Effector memory CD8-positive, alpha-beta T cell (primary cell): ENCODE measurements around the gene THEM4.
"Not testable (repeated sequence)": the region's sequence is repeated elsewhere in the genome, so short reads cannot be mapped to it uniquely, and the experiment has no call there.

Experiments used
- ATAC-seq: fragments of 150-1000 bp; cut with Tn5 transposase; replicated peaks from 2 replicates; pipeline ENCODE4 v1.10.0; 2021; ENCODE audit warnings: mild to moderate bottlenecking, moderate library complexity
- DNase-seq, 3 experiments: peaks; one replicate each; pipeline ENCODE4 v3.0.0; 2021
- H3K27ac Mint-ChIP-seq, 2 donors: one replicate each; pipeline ENCODE4 v1.8.0; 2022; ENCODE audit warnings: mild to moderate bottlenecking in 2 of 2, mixed read lengths in 2 of 2, moderate library complexity in 2 of 2
- H3K27me3 Mint-ChIP-seq, 2 donors: one replicate each; pipeline ENCODE4 v1.8.0; 2022; ENCODE audit warnings: mixed read lengths in 2 of 2
- H3K36me3 Mint-ChIP-seq: one replicate; pipeline ENCODE4 v1.8.0; 2022; ENCODE audit warnings: mild to moderate bottlenecking, moderate library complexity, mixed read lengths; ENCODE audit not compliant: insufficient read depth
- H3K4me1 Mint-ChIP-seq, 2 donors: one replicate each; pipeline ENCODE4 v1.8.0; 2022; ENCODE audit warnings: low read depth in 2 of 2, mixed read lengths in 2 of 2
- H3K4me3 Mint-ChIP-seq, 2 donors: one replicate each; pipeline ENCODE4 v1.8.0; 2022; ENCODE audit warnings: mild to moderate bottlenecking in 2 of 2, mixed read lengths in 2 of 2, moderate library complexity in 2 of 2
- H3K9me3 Mint-ChIP-seq, 2 donors: one replicate each; pipeline ENCODE4 v1.8.0; 2022; ENCODE audit warnings: mixed read lengths in 2 of 2

THEM4 gene

GRCh38 chr1:151897991-151898431, 11.3 kb downstream of the THEM4 start:
- no peaks in the 10 kb centered on the region for H3K27me3 Mint-ChIP-seq
- ATAC-seq: no peak

DNA sequence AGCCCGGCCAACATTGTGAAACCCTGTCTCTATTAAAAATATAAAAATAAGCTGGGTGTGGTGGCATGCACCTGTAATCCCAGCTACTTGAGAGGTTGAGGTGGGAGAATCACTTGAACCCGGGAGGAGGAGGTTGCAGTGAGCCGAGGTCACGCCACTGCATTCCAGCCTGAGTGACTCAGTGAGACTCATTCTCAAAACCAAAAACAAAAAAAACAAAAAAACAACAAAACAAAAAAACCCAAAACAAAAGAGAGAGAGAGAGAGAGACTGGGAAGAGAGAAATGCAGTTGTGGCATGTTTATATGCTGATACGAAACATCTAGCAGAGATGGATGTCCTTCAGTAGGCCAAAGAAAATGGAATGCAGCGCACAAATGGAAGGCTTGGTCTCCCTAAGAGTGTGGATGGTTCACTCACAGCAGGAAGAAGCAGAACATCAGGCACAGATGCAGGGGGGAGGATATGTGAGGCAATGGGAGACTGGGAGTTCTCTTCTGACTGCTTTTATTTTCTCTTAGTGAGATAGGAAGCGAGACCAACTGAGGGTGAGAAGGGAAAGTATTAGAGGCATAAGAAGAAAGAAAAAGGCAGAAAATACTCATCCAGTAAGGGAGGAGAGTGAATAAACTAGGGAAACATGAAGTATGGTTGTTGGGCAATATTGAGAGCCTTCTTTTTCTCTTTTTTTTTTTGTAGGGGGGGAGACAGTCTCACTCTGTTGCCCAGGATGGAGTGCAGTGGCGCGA, 16.0 kb downstream of the THEM4 start:
- peak overlapping the region; percentile 44 to 79 for H3K27ac Mint-ChIP-seq
- peaks cover 37% of the 10 kb centered on the region for H3K36me3 Mint-ChIP-seq
- H3K27me3 Mint-ChIP-seq: no peaks in the 10 kb centered on the region
- no peak overlapping the region for H3K4me3 Mint-ChIP-seq
- H3K9me3 Mint-ChIP-seq: no peaks in the 10 kb centered on the region
- no peak for ATAC-seq
- H3K4me1 Mint-ChIP-seq: peaks cover 24 to 41% of the 10 kb centered on the region in 2 donors
- DNase-seq: no peak

More at GRCh38 chr1:151897991-151898431, 11.3 kb downstream of the THEM4 start:
- Mint-ChIP-seq H3K9me3 (peaks cover 6 to 11% of the 10 kb centered on the region in 2 donors), H3K27ac (peak overlapping the region; percentile 91 to 93), H3K4me1 (peaks cover 39% of the 10 kb centered on the region in 2 donors), H3K36me3 (peaks cover 24% of the 10 kb centered on the region), H3K4me3 (peak overlapping the region; percentile 70 to 74)
- DNase-seq: no peak

- Mint-ChIP-seq H3K36me3 (peaks cover 37% of the 10 kb centered on the region), H3K27me3 (no peaks in the 10 kb centered on the region), H3K4me1 (peaks cover 13 to 31% of the 10 kb centered on the region in 2 donors), H3K27ac (peak overlapping the region; percentile 55 to 79), H3K4me3 (no peak overlapping the region), H3K9me3 (no peaks in the 10 kb centered on the region)
- DNase-seq (no peak), ATAC-seq (peak; percentile 26)
Observed at GRCh38 chr1:151892190-151892589, 17.1 kb downstream of the THEM4 start.

- H3K27ac Mint-ChIP-seq: peak overlapping the region; percentile 55 to 79
- ATAC-seq: no peak
- no peak for DNase-seq
- no peaks in the 10 kb centered on the region for H3K27me3 Mint-ChIP-seq
- H3K4me1 Mint-ChIP-seq: peaks cover 9 to 27% of the 10 kb centered on the region in 2 donors
- H3K4me3 Mint-ChIP-seq: peak overlapping the region in 1 of 2 donors; percentile 6
- H3K9me3 Mint-ChIP-seq: no peaks in the 10 kb centered on the region
- H3K36me3 Mint-ChIP-seq: peaks cover 37% of the 10 kb centered on the region
Observed at GRCh38 chr1:151891512-151891911, 17.8 kb downstream of the THEM4 start.

- H3K27me3 Mint-ChIP-seq: no peaks in the 10 kb centered on the region
- no peak overlapping the region for H3K4me3 Mint-ChIP-seq
- H3K36me3 Mint-ChIP-seq: peaks cover 26% of the 10 kb centered on the region
Observed at GRCh38 chr1:151888972-151889570, 20.2 kb downstream of the THEM4 start.

GRCh38 chr1:151887028-151887427, 22.3 kb downstream of the THEM4 start:
- H3K9me3 Mint-ChIP-seq: no peaks in the 10 kb centered on the region
- no peaks in the 10 kb centered on the region for H3K27me3 Mint-ChIP-seq
- ATAC-seq (no peak), DNase-seq (no peak)
- no peak overlapping the region for H3K4me3 Mint-ChIP-seq
- peaks cover 9% of the 10 kb centered on the region for H3K36me3 Mint-ChIP-seq
- H3K27ac Mint-ChIP-seq: no peak overlapping the region
- H3K4me1 Mint-ChIP-seq: peaks cover 6 to 16% of the 10 kb centered on the region in 2 donors

More at GRCh38 chr1:151888972-151889570, 20.2 kb downstream of the THEM4 start:
- ATAC-seq (peak; percentile 45), DNase-seq (no peak)
- Mint-ChIP-seq H3K4me1 (peaks cover 6 to 24% of the 10 kb centered on the region in 2 donors), H3K9me3 (no peaks in the 10 kb centered on the region), H3K27ac (no peak overlapping the region)

GRCh38 chr1:151885479-151885878, 23.8 kb downstream of the THEM4 start:
- DNase-seq (no peak), ATAC-seq (no peak)
- H3K27me3 Mint-ChIP-seq: no peaks in the 10 kb centered on the region
- peaks cover 2 to 4% of the 10 kb centered on the region in 2 donors for H3K4me1 Mint-ChIP-seq
- no peak overlapping the region for H3K4me3 Mint-ChIP-seq
- peak overlapping the region in 1 of 2 donors; percentile 15 for H3K27ac Mint-ChIP-seq
- H3K36me3 Mint-ChIP-seq: peaks cover 2% of the 10 kb centered on the region
- H3K9me3 Mint-ChIP-seq: no peaks in the 10 kb centered on the region

DNA sequence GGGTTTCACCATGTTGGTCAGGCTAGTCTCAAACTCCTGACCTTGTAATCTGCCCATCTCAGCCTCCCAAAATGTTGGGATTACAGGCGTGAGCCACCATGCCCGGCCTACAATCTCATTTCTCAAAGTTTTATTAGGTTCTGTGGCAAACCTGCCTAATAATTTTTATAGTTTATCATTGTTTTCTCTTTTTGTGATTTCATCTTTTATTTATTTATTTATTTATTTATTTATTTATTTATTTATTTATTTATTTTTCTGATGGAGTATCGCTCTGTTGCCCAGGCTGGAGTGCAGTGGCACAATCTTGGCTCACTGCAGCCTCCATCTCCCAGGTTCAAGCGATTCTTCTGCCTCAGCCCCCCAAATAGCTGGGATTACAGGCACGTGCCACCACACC, 24.4 kb downstream of the THEM4 start:
- DNase-seq, ATAC-seq, H3K4me1 Mint-ChIP-seq: not testable (repeated sequence)

DNA sequence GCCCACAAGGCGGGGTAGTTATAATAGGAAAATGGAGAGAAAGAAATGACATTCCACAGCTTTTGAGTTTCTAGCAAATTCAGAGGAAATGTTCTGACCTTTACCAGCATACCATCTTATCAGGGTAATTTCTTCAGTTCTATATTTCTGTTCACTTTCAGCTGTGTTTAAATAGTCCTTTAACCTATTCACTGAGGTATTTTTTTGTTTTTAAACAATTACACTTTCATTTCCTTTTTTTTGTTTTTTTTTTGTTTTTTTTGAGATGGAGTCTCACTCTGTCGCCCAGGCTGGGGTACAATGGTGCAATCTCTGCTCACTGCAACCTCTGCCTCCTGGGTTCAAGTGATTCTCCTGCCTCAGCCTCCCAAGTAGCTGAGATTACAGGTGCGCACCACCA, 24.9 kb downstream of the THEM4 start:
- H3K27me3 Mint-ChIP-seq, H3K36me3 Mint-ChIP-seq, ATAC-seq, H3K27ac Mint-ChIP-seq, H3K9me3 Mint-ChIP-seq, DNase-seq, H3K4me3 Mint-ChIP-seq, H3K4me1 Mint-ChIP-seq: not testable (repeated sequence)

More for the DNA sequence above, 24.4 kb downstream of the THEM4 start:
- H3K4me3 Mint-ChIP-seq, H3K27me3 Mint-ChIP-seq, H3K36me3 Mint-ChIP-seq, H3K9me3 Mint-ChIP-seq: not testable (repeated sequence)
- H3K27ac Mint-ChIP-seq: peak overlapping the region in 1 of 2 donors; percentile 15

- not testable (repeated sequence) for DNase-seq, H3K4me3 Mint-ChIP-seq, H3K36me3 Mint-ChIP-seq, H3K27me3 Mint-ChIP-seq, H3K9me3 Mint-ChIP-seq, H3K4me1 Mint-ChIP-seq, ATAC-seq, H3K27ac Mint-ChIP-seq
Observed at GRCh38 chr1:151883898-151884297, 25.4 kb downstream of the THEM4 start.

GRCh38 chr1:151882918-151883317, 26.4 kb downstream of the THEM4 start:
- not testable (repeated sequence) for H3K27me3 Mint-ChIP-seq, H3K4me3 Mint-ChIP-seq, H3K27ac Mint-ChIP-seq, DNase-seq, H3K4me1 Mint-ChIP-seq, H3K36me3 Mint-ChIP-seq, ATAC-seq, H3K9me3 Mint-ChIP-seq

DNA sequence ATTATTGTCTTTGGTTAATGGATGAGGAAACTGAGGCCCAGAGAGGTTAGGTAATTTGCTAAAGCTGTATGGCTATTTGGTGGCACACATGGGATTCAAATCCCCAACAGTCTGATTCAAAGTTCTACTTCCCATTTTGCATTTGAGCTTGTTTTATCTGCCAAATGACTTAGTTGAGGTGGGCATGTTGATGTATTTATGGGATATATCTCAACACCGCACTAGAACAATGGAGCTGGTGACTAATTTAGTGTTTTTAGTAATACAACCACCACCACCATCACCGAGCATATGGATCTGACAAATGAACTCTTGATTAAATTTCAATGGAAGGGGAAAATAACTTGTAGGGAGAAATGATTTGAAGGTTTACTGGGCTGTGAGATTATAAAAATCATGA, 26.8 kb downstream of the THEM4 start:
- no peak overlapping the region for H3K27ac Mint-ChIP-seq
- no peak overlapping the region for H3K4me3 Mint-ChIP-seq

GRCh38 chr1:151881479-151881878, 27.8 kb downstream of the THEM4 start:
- Mint-ChIP-seq H3K27me3 (no peaks in the 10 kb centered on the region), H3K36me3 (peaks cover 2% of the 10 kb centered on the region), H3K27ac (no peak overlapping the region), H3K4me3 (no peak overlapping the region), H3K9me3 (no peaks in the 10 kb centered on the region), H3K4me1 (peaks cover 0 to 2% of the 10 kb centered on the region in 2 donors)
- DNase-seq (no peak), ATAC-seq (peak; percentile 46)

More for the DNA sequence above, 26.8 kb downstream of the THEM4 start:
- Mint-ChIP-seq H3K4me1 (peaks cover 0 to 2% of the 10 kb centered on the region in 2 donors), H3K27me3 (no peaks in the 10 kb centered on the region), H3K9me3 (no peaks in the 10 kb centered on the region), H3K36me3 (peaks cover 2% of the 10 kb centered on the region)
- ATAC-seq (no peak), DNase-seq (no peak)
